ENCODE data around the gene TMA7.

The TMA7 gene

DNA sequence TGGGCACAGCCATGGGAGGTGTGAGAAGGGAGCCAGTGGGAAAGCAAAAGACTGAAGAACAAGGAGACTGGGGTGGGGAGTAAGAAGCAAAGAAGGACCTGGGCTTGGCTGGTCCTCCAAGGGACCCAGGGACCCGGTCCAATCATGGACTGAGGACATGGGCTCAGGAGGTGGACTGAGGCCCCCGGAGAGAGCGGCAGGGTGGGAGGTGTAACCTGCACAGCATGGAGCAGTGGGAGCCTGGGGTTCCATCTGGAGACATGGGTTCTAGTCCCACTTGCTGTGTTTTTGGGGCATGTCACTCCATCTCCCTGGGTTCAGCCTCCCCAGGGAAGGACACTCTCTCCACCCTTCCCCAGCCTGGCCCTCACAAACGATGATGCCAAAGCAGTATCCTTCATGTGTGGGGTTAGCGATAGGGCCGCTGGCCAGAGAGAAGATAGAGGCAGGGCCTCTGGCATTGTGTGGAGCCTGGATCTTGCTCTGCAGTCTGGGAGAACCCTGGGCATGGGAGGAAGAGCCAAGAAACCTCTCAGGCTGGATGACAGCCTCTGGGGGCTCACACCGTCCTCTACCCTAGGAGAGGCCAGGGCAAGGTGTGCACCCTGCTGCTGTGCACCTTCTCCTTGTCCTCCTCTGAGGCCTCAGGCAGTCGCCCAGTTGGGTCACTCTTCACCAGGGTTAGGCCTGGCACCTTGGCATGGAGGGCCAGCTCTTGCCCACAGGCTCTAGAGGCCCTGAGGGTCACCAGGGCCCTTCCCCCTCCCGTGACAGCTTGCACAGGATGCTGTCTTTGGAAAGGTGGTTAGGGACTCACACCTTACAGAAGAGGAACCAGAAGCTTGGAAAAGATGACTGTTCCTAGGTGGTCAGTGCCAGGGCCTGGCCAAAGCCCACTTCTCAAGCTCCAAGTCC lies 42.0 kb upstream of the TMA7 start:
- Histone ChIP-seq H3K27me3 (replicated peaks; ENCODE audit: insufficient read depth, low read length) (no peaks in the 10 kb centered on the region; the same call in 1 of the 2 replicates), H3K4me1 (ENCODE audit: low read length) (no peaks in the 10 kb centered on the region), H3K27ac (ENCODE audit: low read length) (no peak overlapping the region), H3K4me2 (ENCODE audit: low read depth, low read length) (no peak overlapping the region), H3K4me3 (ENCODE audit: low read length) (no peak overlapping the region), H3K79me2 (ENCODE audit: low read length) (no peaks in the 10 kb centered on the region), H2AFZ (ENCODE audit: low read length) (no peak overlapping the region), H3K9ac (ENCODE audit: low read length) (no peak overlapping the region), H4K20me1 (ENCODE audit: insufficient read depth, low read length) (no peaks in the 10 kb centered on the region), H3K9me3 (replicated peaks; ENCODE audit: insufficient read depth, low read length) (no peaks in the 10 kb centered on the region), H3F3A (ENCODE audit: insufficient read depth, low read length) (no peaks in the 10 kb centered on the region), H3K9me2 (replicated peaks; ENCODE audit: insufficient read depth, low read length) (no peaks in the 10 kb centered on the region), H3K36me3 (replicated peaks; ENCODE audit: insufficient read depth, low read length) (no peaks in the 10 kb centered on the region)
- no peak for DNase-seq
- TF ChIP-seq EZH2 (optimal IDR thresholded peaks at IDR 0.05; ENCODE audit: low read depth, low read length), result no peak
- TF ChIP-seq, protein P1, sequence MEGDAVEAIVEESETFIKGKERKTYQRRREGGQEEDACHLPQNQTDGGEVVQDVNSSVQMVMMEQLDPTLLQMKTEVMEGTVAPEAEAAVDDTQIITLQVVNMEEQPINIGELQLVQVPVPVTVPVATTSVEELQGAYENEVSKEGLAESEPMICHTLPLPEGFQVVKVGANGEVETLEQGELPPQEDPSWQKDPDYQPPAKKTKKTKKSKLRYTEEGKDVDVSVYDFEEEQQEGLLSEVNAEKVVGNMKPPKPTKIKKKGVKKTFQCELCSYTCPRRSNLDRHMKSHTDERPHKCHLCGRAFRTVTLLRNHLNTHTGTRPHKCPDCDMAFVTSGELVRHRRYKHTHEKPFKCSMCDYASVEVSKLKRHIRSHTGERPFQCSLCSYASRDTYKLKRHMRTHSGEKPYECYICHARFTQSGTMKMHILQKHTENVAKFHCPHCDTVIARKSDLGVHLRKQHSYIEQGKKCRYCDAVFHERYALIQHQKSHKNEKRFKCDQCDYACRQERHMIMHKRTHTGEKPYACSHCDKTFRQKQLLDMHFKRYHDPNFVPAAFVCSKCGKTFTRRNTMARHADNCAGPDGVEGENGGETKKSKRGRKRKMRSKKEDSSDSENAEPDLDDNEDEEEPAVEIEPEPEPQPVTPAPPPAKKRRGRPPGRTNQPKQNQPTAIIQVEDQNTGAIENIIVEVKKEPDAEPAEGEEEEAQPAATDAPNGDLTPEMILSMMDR (IDR thresholded peaks at IDR 0.05; ENCODE audit: low read length), result no peak
- no peak for TF ChIP-seq EZH2phosphoT487 (IDR thresholded peaks at IDR 0.05; ENCODE audit: low read length)

DNA sequence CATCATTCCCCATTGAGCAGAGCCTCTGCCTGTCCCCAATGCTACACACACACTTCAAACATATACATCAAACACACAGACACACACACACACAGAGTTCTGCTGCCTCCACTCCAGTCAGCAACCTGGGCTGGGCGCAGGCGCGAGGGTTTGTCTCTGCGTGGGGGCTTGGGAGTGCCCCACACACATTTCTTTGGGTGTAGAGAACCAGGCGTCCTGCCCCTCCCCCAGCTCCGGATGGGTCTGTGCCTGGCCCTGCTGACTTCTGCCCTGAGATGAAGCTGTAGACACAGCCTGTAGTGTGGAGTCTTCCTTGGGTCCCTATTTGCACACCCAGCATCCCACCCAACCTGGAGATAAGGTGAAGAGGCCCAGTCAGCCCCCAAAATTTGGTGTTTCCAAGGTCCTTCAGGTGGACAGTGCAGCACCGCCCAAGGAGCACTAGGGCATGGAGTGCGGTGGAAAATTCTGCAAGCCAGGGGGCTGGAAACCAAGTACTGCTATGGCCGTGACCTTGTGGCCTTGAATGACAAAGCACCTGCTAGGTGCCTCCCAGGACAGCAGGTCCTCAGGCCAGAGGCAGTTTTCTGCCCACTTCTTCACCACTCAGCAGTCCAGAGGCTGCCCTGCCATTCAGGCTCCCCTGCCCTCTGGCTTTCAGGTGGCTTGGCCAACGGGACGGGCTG lies 41.2 kb upstream of the TMA7 start:
- Histone ChIP-seq H3F3A (ENCODE audit: insufficient read depth, low read length) (no peaks in the 10 kb centered on the region), H3K79me2 (ENCODE audit: low read length) (no peaks in the 10 kb centered on the region), H3K27me3 (replicated peaks; ENCODE audit: insufficient read depth, low read length) (no peaks in the 10 kb centered on the region; the same call in 1 of the 2 replicates), H3K27ac (ENCODE audit: low read length) (no peak overlapping the region), H3K36me3 (replicated peaks; ENCODE audit: insufficient read depth, low read length) (no peaks in the 10 kb centered on the region), H2AFZ (ENCODE audit: low read length) (no peak overlapping the region), H3K4me2 (ENCODE audit: low read depth, low read length) (no peak overlapping the region), H3K4me3 (ENCODE audit: low read length) (no peak overlapping the region), H4K20me1 (ENCODE audit: insufficient read depth, low read length) (no peaks in the 10 kb centered on the region), H3K9ac (ENCODE audit: low read length) (no peak overlapping the region), H3K4me1 (ENCODE audit: low read length) (no peaks in the 10 kb centered on the region), H3K9me2 (replicated peaks; ENCODE audit: insufficient read depth, low read length) (no peaks in the 10 kb centered on the region), H3K9me3 (replicated peaks; ENCODE audit: insufficient read depth, low read length) (no peaks in the 10 kb centered on the region)
- no peak for DNase-seq
- TF ChIP-seq EZH2 (optimal IDR thresholded peaks at IDR 0.05; ENCODE audit: low read depth, low read length) (no peak), EZH2phosphoT487 (IDR thresholded peaks at IDR 0.05; ENCODE audit: low read length) (no peak)
- TF ChIP-seq, protein P1 (IDR thresholded peaks at IDR 0.05; ENCODE audit: low read length), result no peak

DNA sequence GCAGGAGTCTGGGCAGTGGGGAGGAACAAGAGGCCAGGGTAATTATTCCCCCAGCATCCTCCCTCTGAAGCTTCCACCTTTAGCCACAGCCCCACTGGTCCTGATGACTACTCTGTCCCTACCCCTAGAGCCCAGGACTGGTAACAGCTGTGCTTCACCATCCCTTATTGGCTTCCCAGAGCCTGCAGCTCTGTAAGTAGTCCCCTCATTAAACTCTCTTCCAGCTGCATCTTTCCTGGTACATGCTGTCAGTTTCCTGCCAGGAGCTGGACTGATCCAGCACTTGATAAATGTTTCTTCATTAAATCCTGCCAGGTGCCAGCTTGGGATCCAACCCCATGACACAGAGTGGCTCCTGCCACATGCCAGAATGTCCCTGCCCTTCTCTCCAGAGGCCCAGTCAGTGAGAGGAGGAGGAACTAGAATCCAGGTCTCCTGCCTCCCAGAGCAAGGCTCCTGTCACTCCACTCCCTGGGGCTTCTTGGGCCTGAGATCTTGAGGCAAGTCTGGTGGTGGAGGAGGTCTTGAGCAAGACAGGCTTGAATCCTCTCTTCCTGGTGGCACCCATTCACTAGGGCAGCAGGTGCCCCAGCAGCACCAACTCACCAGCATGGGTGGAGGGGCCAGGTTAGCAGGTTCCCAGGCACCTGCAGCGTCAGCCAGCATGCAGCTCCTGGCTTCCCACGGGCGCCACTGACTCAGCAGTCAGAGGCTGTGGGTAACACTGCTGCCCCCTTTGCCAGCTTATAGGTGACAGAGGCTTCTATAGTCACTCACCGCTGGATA lies 40.5 kb upstream of the TMA7 start:
- H3K9ac ChIP-seq (ENCODE audit: low read length), result no peak overlapping the region
- no peaks in the 10 kb centered on the region; the same call in 1 of the 2 replicates for H3K27me3 ChIP-seq (replicated peaks; ENCODE audit: insufficient read depth, low read length)
- no peaks in the 10 kb centered on the region for H3K79me2 ChIP-seq (ENCODE audit: low read length)
- H3K36me3 ChIP-seq (replicated peaks; ENCODE audit: insufficient read depth, low read length), result no peaks in the 10 kb centered on the region
- TF ChIP-seq EZH2 (optimal IDR thresholded peaks at IDR 0.05; ENCODE audit: low read depth, low read length) (no peak), EZH2phosphoT487 (IDR thresholded peaks at IDR 0.05; ENCODE audit: low read length) (no peak)
- TF ChIP-seq, protein P1 (IDR thresholded peaks at IDR 0.05; ENCODE audit: low read length), result no peak
- H3K4me3 ChIP-seq (ENCODE audit: low read length), result no peak overlapping the region
- H3K9me2 ChIP-seq (replicated peaks; ENCODE audit: insufficient read depth, low read length), result no peaks in the 10 kb centered on the region
- no peak overlapping the region for H2AFZ ChIP-seq (ENCODE audit: low read length)
- H3K27ac ChIP-seq (ENCODE audit: low read length), result no peak overlapping the region
- DNase-seq, result no peak
- H3K4me1 ChIP-seq (ENCODE audit: low read length), result no peaks in the 10 kb centered on the region
- no peaks in the 10 kb centered on the region for H4K20me1 ChIP-seq (ENCODE audit: insufficient read depth, low read length)
- no peak overlapping the region for H3K4me2 ChIP-seq (ENCODE audit: low read depth, low read length)
- H3K9me3 ChIP-seq (replicated peaks; ENCODE audit: insufficient read depth, low read length), result no peaks in the 10 kb centered on the region
- H3F3A ChIP-seq (ENCODE audit: insufficient read depth, low read length), result no peaks in the 10 kb centered on the region
